ENCODE data around the gene TBC1D5.

The TBC1D5 gene

DNA sequence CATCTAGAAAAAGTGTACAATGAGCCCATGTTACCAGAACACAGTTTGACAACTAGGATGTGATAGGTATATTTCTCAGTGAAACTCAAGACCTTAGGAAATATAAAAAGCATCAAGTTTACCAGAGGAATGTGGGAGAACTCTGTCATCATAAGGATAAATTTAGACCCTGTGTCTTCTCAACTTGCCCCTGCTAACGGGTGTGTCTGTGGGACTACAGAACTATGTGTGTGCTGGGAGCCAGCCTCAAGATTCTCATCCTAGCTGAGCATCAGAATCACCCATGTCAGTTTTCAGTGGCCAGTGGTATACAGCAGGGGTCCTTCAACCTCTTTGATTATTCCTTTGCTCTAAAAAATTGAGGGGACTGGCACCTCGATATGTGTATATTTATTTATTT, 464.4 kb downstream of the TBC1D5 start:
- TF ChIP-seq, protein P1, sequence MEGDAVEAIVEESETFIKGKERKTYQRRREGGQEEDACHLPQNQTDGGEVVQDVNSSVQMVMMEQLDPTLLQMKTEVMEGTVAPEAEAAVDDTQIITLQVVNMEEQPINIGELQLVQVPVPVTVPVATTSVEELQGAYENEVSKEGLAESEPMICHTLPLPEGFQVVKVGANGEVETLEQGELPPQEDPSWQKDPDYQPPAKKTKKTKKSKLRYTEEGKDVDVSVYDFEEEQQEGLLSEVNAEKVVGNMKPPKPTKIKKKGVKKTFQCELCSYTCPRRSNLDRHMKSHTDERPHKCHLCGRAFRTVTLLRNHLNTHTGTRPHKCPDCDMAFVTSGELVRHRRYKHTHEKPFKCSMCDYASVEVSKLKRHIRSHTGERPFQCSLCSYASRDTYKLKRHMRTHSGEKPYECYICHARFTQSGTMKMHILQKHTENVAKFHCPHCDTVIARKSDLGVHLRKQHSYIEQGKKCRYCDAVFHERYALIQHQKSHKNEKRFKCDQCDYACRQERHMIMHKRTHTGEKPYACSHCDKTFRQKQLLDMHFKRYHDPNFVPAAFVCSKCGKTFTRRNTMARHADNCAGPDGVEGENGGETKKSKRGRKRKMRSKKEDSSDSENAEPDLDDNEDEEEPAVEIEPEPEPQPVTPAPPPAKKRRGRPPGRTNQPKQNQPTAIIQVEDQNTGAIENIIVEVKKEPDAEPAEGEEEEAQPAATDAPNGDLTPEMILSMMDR (IDR thresholded peaks at IDR 0.05), result no peak

DNA sequence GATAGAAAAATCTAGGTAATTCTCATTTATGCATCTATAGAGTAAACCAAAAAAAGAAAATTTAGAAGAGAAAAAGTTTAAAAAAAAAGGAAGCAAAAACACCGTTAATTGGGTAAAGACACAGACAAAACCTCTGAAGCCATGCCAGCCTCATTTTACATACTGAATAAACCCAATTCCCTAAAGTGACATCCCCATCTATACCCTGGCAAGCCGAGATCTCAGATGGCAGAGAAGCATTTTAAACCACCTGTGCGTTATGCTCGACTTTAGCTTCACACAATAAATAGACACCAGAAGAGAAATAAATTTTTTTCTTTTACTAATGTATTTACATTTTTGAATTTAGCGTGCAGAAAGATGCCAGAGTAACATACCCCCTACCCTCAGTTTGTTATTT, 475.6 kb downstream of the TBC1D5 start:
- TF ChIP-seq, protein P1 (IDR thresholded peaks at IDR 0.05), result no peak

- TF ChIP-seq, protein P1 (IDR thresholded peaks at IDR 0.05), result no peak
Observed at GRCh38 chr3:17261627-17262369, 480.6 kb downstream of the TBC1D5 start.

DNA sequence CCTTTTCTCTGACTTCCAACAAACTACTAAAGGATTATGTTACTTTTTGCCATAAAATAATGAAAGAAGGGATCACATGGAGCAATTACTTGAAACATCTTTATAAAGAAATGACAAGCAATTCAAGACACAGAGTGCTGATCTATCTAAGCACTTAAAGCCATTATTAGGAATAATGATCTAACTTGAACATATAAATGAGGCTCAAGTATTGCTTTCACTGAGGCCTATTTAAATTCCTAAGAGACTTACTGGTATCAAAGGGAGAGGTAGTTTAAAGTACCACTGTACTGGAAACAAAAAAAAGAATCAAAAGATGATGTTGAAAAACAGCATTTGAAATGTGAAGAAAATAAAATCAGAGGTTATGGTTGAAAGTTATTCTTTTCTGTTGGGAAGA, 482.2 kb downstream of the TBC1D5 start:
- TF ChIP-seq, protein P1 (IDR thresholded peaks at IDR 0.05), result no peak

- TF ChIP-seq, protein P1 (IDR thresholded peaks at IDR 0.05), result no peak
Observed at GRCh38 chr3:17259685-17260084, 482.7 kb downstream of the TBC1D5 start.

GRCh38 chr3:17258823-17259436, 483.5 kb downstream of the TBC1D5 start:
- TF ChIP-seq, protein P1 (IDR thresholded peaks at IDR 0.05), result peak; percentile 83

GRCh38 chr3:17257269-17257668, 485.2 kb downstream of the TBC1D5 start:
- TF ChIP-seq, protein P1 (IDR thresholded peaks at IDR 0.05), result no peak

Data from LNCAP (cell line).